Adipocyte (in vitro differentiated cells): ENCODE data around the gene PRKCA.

Experiments
- DNase-seq: peaks from one replicate; pipeline ENCODE4 v3.0.0-alpha.2; 2015; ENCODE audit warnings: low read depth
- H3K27me3 ChIP-seq: replicated peaks from 2 replicates; pipeline ENCODE4 v1.7.0; 2013; ENCODE audit warnings: mild to moderate bottlenecking, low read length, moderate library complexity; ENCODE audit not compliant: control insufficient read depth, insufficient read depth
- H3K36me3 ChIP-seq: 2 replicates; pipeline ENCODE4 v1.7.0; 2013; ENCODE audit warnings: low read length, mild to moderate bottlenecking, moderate library complexity; ENCODE audit not compliant: control insufficient read depth, insufficient read depth, severe bottlenecking
- H3K4me1 ChIP-seq: 2 replicates; pipeline ENCODE4 v1.7.0; 2013; ENCODE audit warnings: mild to moderate bottlenecking, low read length, moderate library complexity; ENCODE audit not compliant: control insufficient read depth, insufficient read depth
- H3K4me3 ChIP-seq: 2 replicates; pipeline ENCODE4 v1.7.0; 2013; ENCODE audit warnings: mild to moderate bottlenecking, low read length, moderate library complexity
- H3K9ac ChIP-seq: 2 replicates; pipeline ENCODE4 v1.7.0; 2013; ENCODE audit warnings: mild to moderate bottlenecking, low read length, moderate library complexity
- H3K9me3 ChIP-seq: 2 replicates; pipeline ENCODE4 v1.7.0; 2013; ENCODE audit warnings: mild to moderate bottlenecking, low read length, moderate library complexity; ENCODE audit not compliant: control insufficient read depth

Gene PRKCA

GRCh38 chr17:66805567-66805966 is 503.2 kb downstream of the PRKCA start:
- H3K4me3 ChIP-seq = no peak overlapping the region
- peaks cover 4% of the 10 kb centered on the region for H3K36me3 ChIP-seq
- H3K27me3 ChIP-seq = no peaks in the 10 kb centered on the region
- H3K4me1 ChIP-seq = peaks cover 5% of the 10 kb centered on the region
- H3K9me3 ChIP-seq = no peaks in the 10 kb centered on the region
- H3K9ac ChIP-seq = no peak overlapping the region
- DNase-seq = no peak

GRCh38 chr17:66807182-66807581 is 504.8 kb downstream of the PRKCA start:
- no peaks in the 10 kb centered on the region for H3K4me1 ChIP-seq
- H3K27me3 ChIP-seq = no peaks in the 10 kb centered on the region
- no peak overlapping the region for H3K9ac ChIP-seq
- no peak for DNase-seq
- H3K36me3 ChIP-seq = peaks cover 4% of the 10 kb centered on the region
- no peak overlapping the region for H3K4me3 ChIP-seq
- H3K9me3 ChIP-seq = no peaks in the 10 kb centered on the region

GRCh38 chr17:66809408-66809807 is 507.0 kb downstream of the PRKCA start:
- no peaks in the 10 kb centered on the region for H3K9me3 ChIP-seq
- no peak overlapping the region for H3K4me3 ChIP-seq
- peaks cover 6% of the 10 kb centered on the region for H3K27me3 ChIP-seq
- no peak for DNase-seq
- H3K9ac ChIP-seq = no peak overlapping the region
- no peaks in the 10 kb centered on the region for H3K4me1 ChIP-seq
- peaks cover 4% of the 10 kb centered on the region for H3K36me3 ChIP-seq

- no peak overlapping the region for H3K9ac ChIP-seq
- no peaks in the 10 kb centered on the region for H3K4me1 ChIP-seq
- no peaks in the 10 kb centered on the region for H3K9me3 ChIP-seq
- DNase-seq = no peak
- no peaks in the 10 kb centered on the region for H3K36me3 ChIP-seq
- H3K27me3 ChIP-seq = peaks cover 6% of the 10 kb centered on the region
- H3K4me3 ChIP-seq = no peak overlapping the region
These were observed 508.7 kb downstream of the PRKCA start for GRCh38 chr17:66810951-66811682.

GRCh38 chr17:66811683-66812054 is 509.3 kb downstream of the PRKCA start:
- peaks cover 6% of the 10 kb centered on the region for H3K27me3 ChIP-seq
- no peaks in the 10 kb centered on the region for H3K36me3 ChIP-seq
- no peak for DNase-seq
- H3K9ac ChIP-seq = no peak overlapping the region
- H3K4me1 ChIP-seq = no peaks in the 10 kb centered on the region
- H3K9me3 ChIP-seq = no peaks in the 10 kb centered on the region
- H3K4me3 ChIP-seq = no peak overlapping the region

- Histone ChIP-seq H3K27me3 (peaks cover 6% of the 10 kb centered on the region), H3K4me3 (no peak overlapping the region), H3K9me3 (peaks cover 5% of the 10 kb centered on the region), H3K4me1 (no peaks in the 10 kb centered on the region), H3K9ac (no peak overlapping the region), H3K36me3 (no peaks in the 10 kb centered on the region)
- DNase-seq = no peak
These were observed 510.2 kb downstream of the PRKCA start for GRCh38 chr17:66812571-66812970.

GRCh38 chr17:66813296-66813695 is 510.9 kb downstream of the PRKCA start:
- no peaks in the 10 kb centered on the region for H3K4me1 ChIP-seq
- DNase-seq = no peak
- H3K36me3 ChIP-seq = no peaks in the 10 kb centered on the region
- H3K4me3 ChIP-seq = no peak overlapping the region
- H3K9me3 ChIP-seq = peaks cover 12% of the 10 kb centered on the region
- no peak overlapping the region for H3K9ac ChIP-seq
- peaks cover 6% of the 10 kb centered on the region for H3K27me3 ChIP-seq

- no peaks in the 10 kb centered on the region for H3K4me1 ChIP-seq
- H3K4me3 ChIP-seq = no peak overlapping the region
- H3K36me3 ChIP-seq = no peaks in the 10 kb centered on the region
- no peak overlapping the region for H3K9ac ChIP-seq
- DNase-seq = no peak
- H3K9me3 ChIP-seq = peaks cover 13% of the 10 kb centered on the region
- H3K27me3 ChIP-seq = peaks cover 6% of the 10 kb centered on the region
These were observed 511.6 kb downstream of the PRKCA start for GRCh38 chr17:66814026-66814425.

GRCh38 chr17:66814570-66814969 is 512.2 kb downstream of the PRKCA start:
- peaks cover 6% of the 10 kb centered on the region for H3K27me3 ChIP-seq
- H3K9ac ChIP-seq = no peak overlapping the region
- H3K9me3 ChIP-seq = peaks cover 13% of the 10 kb centered on the region
- H3K4me3 ChIP-seq = no peak overlapping the region
- H3K4me1 ChIP-seq = no peaks in the 10 kb centered on the region
- no peaks in the 10 kb centered on the region for H3K36me3 ChIP-seq
- no peak for DNase-seq

- H3K36me3 ChIP-seq = no peaks in the 10 kb centered on the region
- no peaks in the 10 kb centered on the region for H3K4me1 ChIP-seq
- DNase-seq = no peak
- no peak overlapping the region for H3K9ac ChIP-seq
- peaks cover 16% of the 10 kb centered on the region for H3K27me3 ChIP-seq
- H3K4me3 ChIP-seq = no peak overlapping the region
- H3K9me3 ChIP-seq = peaks cover 13% of the 10 kb centered on the region
These were observed 515.3 kb downstream of the PRKCA start for GRCh38 chr17:66817750-66818149.

GRCh38 chr17:66819466-66819865 is 517.1 kb downstream of the PRKCA start:
- Histone ChIP-seq H3K4me3 (no peak overlapping the region), H3K4me1 (no peaks in the 10 kb centered on the region)

GRCh38 chr17:66822009-66822408 is 519.6 kb downstream of the PRKCA start:
- Histone ChIP-seq H3K4me3 (no peak overlapping the region), H3K9ac (no peak overlapping the region), H3K9me3 (peaks cover 13% of the 10 kb centered on the region), H3K27me3 (peaks cover 21% of the 10 kb centered on the region), H3K36me3 (no peaks in the 10 kb centered on the region), H3K4me1 (no peaks in the 10 kb centered on the region)
- DNase-seq = no peak

More at GRCh38 chr17:66819466-66819865, 517.1 kb downstream of the PRKCA start:
- no peaks in the 10 kb centered on the region for H3K36me3 ChIP-seq
- H3K9me3 ChIP-seq = peaks cover 13% of the 10 kb centered on the region
- peaks cover 17% of the 10 kb centered on the region for H3K27me3 ChIP-seq
- no peak overlapping the region for H3K9ac ChIP-seq
- DNase-seq = no peak
